GM18907 (cell line): Measurements from ENCODE around the gene RGS17.
"Not testable (repeated sequence)": the region's sequence is repeated elsewhere in the genome, so short reads cannot be mapped to it uniquely, and the experiment has no call there.

Experiments used
- ATAC-seq: cut with Tn5 transposase; IDR thresholded peaks from one replicate; pipeline ENCODE4 v1.9.1; 2021; ENCODE audit warnings: mild to moderate bottlenecking, moderate library complexity; ENCODE audit not compliant: unreplicated experiment

The RGS17 gene

GRCh38 chr6:152999538-152999937, 131.5 kb downstream of the RGS17 start:
- ATAC-seq: not testable (repeated sequence)

GRCh38 chr6:152993847-152994246, 137.2 kb downstream of the RGS17 start:
- no peak for ATAC-seq

GRCh38 chr6:152993431-152993830, 137.7 kb downstream of the RGS17 start:
- peak; percentile 38 for ATAC-seq

GRCh38 chr6:152986978-152987377, 144.1 kb downstream of the RGS17 start:
- no peak for ATAC-seq

- not testable (repeated sequence) for ATAC-seq
Observed at GRCh38 chr6:152985300-152985699, 145.8 kb downstream of the RGS17 start.

- peak; percentile 35 for ATAC-seq
Observed at GRCh38 chr6:152984513-152984872, 146.6 kb downstream of the RGS17 start.

GRCh38 chr6:152983637-152984512, 147.2 kb downstream of the RGS17 start:
- peak; percentile 33 for ATAC-seq

GRCh38 chr6:152982904-152983636, 148.0 kb downstream of the RGS17 start, which contains the start of gene FBXO5:
Gene FBXO5, minus strand, starts transcription at chr6:152983041. Its CDS starts 82 bp downstream, at chr6:152982959.
- peak; percentile 87 for ATAC-seq

- peak; percentile 1 for ATAC-seq
Observed at GRCh38 chr6:152981989-152982903, 148.8 kb downstream of the RGS17 start.

- no peak for ATAC-seq
Observed at GRCh38 chr6:152981219-152981618, 149.9 kb downstream of the RGS17 start.

- ATAC-seq: no peak
Observed at GRCh38 chr6:152980656-152981055, 150.4 kb downstream of the RGS17 start.

- no peak for ATAC-seq
Observed at GRCh38 chr6:152979116-152979515, 152.0 kb downstream of the RGS17 start.

GRCh38 chr6:152978058-152978457, 153.0 kb downstream of the RGS17 start:
- ATAC-seq: no peak

- ATAC-seq: no peak
Observed at GRCh38 chr6:152977556-152977955, 153.5 kb downstream of the RGS17 start.

GRCh38 chr6:152976749-152977148, 154.3 kb downstream of the RGS17 start:
- no peak for ATAC-seq

GRCh38 chr6:152975204-152975915, 155.7 kb downstream of the RGS17 start:
- no peak for ATAC-seq

- ATAC-seq: no peak
Observed at GRCh38 chr6:152973916-152974315, 157.2 kb downstream of the RGS17 start.

GRCh38 chr6:152969688-152970418, 161.2 kb downstream of the RGS17 start:
- ATAC-seq: no peak

- not testable (repeated sequence) for ATAC-seq
Observed at GRCh38 chr6:152966168-152966894, 164.8 kb downstream of the RGS17 start.
